ENCODE results near the gene CRIP3.

CRIP3 gene

DNA sequence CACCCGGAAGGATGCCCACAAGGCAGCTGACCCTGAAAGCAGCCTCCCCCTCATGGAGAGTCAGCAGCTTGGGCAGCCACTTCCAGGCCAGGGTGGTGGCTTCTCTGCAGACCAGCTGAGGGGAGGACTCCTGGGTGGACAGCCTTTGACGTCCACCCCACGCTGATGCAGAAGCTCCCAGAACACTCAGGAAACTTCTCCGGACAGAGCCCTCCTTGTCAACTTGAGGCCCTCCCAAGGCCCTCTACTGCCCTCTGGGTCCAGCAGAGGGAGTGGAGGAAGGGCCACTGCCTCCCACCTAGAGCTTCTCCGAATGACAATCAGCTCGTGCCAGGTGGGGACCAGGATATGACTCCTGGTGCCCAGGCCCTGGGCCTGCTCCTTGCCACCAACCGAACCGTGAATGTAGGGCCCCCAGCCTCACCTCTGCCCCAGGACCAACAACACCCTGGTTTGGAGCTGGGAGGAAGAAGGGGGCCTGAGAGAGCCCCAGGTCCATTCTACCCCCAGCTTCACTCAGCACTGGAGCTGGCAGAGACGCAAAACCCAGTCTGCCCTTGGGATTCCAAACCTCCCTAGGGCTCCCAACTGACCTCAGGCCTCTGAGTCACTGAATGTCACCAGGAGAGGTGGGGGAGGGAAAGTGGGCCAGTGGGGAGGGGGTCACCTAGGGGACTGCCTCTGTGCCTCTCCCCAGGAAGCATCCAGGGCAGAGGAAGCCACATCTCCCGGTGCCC, 21.5 kb downstream of the CRIP3 start:
- no peak overlapping the region for H3K27ac ChIP-seq

DNA sequence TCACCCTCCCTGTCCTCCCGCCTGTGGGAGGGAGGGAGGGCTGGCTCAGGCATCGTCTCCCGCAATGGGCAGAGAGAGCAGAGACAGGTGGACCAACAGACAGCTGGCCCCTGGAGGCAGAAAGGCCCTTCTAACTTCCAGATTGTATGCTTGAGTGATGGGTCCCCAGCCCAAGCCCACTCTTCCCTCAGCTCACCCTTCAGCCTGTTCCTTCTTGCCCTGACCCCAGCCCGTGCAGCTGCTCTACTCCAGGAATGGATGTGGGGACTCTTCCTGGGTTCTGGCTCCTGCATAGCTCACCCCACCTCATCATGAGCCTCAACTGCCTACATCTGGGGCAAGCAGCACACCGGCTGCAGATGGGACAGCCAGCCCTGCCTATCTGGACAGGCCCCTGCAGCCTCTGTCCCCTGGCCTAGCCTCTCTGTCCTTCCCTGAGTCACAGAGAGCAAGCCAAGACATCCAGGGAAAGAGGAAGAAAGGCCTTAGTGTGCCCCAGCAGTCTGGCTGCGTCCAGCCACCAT, 22.1 kb downstream of the CRIP3 start:
- no peak overlapping the region for H3K27ac ChIP-seq
- TF ChIP-seq, protein P1, sequence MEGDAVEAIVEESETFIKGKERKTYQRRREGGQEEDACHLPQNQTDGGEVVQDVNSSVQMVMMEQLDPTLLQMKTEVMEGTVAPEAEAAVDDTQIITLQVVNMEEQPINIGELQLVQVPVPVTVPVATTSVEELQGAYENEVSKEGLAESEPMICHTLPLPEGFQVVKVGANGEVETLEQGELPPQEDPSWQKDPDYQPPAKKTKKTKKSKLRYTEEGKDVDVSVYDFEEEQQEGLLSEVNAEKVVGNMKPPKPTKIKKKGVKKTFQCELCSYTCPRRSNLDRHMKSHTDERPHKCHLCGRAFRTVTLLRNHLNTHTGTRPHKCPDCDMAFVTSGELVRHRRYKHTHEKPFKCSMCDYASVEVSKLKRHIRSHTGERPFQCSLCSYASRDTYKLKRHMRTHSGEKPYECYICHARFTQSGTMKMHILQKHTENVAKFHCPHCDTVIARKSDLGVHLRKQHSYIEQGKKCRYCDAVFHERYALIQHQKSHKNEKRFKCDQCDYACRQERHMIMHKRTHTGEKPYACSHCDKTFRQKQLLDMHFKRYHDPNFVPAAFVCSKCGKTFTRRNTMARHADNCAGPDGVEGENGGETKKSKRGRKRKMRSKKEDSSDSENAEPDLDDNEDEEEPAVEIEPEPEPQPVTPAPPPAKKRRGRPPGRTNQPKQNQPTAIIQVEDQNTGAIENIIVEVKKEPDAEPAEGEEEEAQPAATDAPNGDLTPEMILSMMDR (IDR thresholded peaks at IDR 0.05), result no peak
- TF ChIP-seq ZFX (IDR thresholded peaks at IDR 0.05; ENCODE audit: borderline replicate concordance), result no peak

More for the DNA sequence above, 21.5 kb downstream of the CRIP3 start:
- TF ChIP-seq ZFX (IDR thresholded peaks at IDR 0.05; ENCODE audit: borderline replicate concordance), result no peak
- TF ChIP-seq, protein P1 (IDR thresholded peaks at IDR 0.05), result no peak

DNA sequence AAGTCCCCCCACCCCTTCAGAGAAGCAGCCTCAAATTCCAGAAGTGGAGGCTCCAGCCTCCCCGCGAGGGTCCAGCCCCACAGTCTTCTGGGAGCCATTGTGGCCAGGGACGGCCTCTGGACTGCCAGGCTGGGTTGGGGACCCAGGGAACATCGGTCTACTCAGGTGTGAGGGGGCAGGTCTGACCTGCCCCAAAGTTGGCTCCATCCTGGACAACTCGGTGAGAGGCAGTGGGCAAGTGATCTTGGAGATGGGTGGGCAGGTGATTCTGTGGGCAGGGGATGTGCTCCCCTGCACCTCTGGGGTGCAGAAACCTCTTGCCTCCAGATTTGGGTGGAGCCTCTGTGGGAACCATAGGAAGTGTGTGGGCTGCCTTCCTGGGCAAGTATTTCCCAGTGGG, 22.8 kb downstream of the CRIP3 start:
- TF ChIP-seq, protein P1 (IDR thresholded peaks at IDR 0.05), result no peak
- no peak for TF ChIP-seq ZFX (IDR thresholded peaks at IDR 0.05; ENCODE audit: borderline replicate concordance)
- no peak overlapping the region for H3K27ac ChIP-seq

DNA sequence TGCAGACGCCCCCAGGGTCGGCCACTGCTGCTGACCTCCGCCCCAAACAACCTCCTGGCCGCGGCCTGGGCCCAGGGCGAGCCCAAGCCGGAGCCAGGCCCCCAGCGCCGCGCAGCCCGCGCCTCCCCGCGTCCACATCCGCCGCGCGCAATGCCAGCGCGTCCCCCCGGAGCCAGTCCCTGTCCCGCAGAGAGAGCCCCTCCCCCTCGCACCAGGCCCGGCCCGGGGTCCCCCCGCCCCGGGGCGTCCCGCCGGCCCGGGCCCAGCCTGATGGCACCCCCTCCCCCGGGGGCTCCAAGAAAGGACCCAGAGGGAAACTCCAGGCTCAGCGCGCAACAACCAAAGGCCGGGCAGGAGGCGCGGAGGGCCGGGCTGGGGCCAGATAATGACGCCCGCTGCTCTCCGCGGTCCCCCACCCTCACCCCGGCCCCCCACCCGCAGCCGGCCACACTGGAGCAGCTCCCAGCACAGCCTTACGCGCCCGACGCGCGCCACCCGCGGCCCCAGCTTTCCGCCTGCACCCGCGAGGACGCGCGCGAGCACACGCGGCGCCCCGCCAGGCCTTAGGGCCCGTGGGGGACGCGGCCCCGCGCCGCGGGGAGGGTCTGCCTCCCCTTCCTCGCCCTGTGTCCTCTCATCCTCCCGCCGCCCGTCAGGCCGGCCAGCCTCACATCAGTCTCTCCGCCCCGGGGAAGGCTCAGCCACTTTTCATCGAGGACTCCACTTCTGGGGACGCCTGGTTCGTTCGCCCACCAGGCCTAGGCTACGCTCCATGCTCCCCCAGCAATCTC, 23.4 kb downstream of the CRIP3 start:
- H3K27ac ChIP-seq, result no peak overlapping the region
- no peak for TF ChIP-seq ZFX (IDR thresholded peaks at IDR 0.05; ENCODE audit: borderline replicate concordance)
- TF ChIP-seq, protein P1 (IDR thresholded peaks at IDR 0.05), result no peak

DNA sequence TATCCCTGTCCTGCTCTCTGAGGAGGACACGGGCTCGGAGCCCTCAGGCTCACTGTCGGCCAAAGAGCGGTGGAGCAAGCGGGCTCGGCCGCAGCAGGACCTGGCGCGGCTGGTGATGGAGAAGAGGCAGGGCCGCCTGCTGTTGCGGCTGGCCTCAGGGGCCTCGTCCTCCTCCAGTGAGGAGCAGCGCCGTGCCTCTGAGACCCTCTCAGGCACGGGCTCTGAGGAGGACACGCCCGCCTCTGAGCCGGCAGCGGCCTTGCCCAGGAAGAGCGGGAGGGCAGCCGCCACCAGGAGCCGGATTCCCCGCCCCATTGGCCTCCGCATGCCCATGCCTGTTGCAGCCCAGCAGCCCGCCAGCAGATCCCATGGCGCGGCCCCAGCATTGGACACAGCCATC, 24.7 kb downstream of the CRIP3 start:
- no peak overlapping the region for H3K27ac ChIP-seq
- no peak for TF ChIP-seq ZFX (IDR thresholded peaks at IDR 0.05; ENCODE audit: borderline replicate concordance)
- TF ChIP-seq, protein P1 (IDR thresholded peaks at IDR 0.05), result no peak

DNA sequence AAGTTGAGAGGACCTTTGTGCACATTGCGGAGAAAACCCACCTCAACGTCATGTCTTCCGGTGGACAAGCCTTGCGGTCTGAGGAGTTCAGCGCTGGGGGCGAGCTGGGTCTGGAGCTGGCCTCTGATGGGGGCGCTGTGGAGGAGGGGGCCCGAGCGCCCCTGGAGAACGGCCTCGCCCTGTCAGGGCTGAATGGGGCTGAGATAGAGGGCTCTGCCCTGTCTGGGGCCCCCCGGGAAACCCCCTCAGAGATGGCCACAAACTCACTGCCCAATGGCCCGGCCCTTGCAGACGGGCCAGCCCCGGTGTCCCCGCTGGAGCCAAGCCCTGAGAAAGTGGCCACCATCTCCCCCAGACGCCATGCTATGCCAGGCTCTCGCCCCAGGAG, 25.1 kb downstream of the CRIP3 start:
- no peak overlapping the region for H3K27ac ChIP-seq
- TF ChIP-seq, protein P1 (IDR thresholded peaks at IDR 0.05), result no peak
- TF ChIP-seq ZFX (IDR thresholded peaks at IDR 0.05; ENCODE audit: borderline replicate concordance), result no peak
